GM18951 (cell line): ENCODE data around the gene RAB8A.
"Not testable (repeated sequence)": the region's sequence is repeated elsewhere in the genome, so short reads cannot be mapped to it uniquely, and the experiment has no call there.

Source experiments
- POLR2A ChIP-seq: IDR thresholded peaks from 4 replicates; pipeline ENCODE4 v1.6.1; 2011; ENCODE audit warnings: mild to moderate bottlenecking; ENCODE audit not compliant: insufficient read length, insufficient read depth; ENCODE audit errors: extremely low read depth
- in situ Hi-C: fragments of 300-500 bp; cut with MboI; formaldehyde crosslinking; loops from one replicate; pipeline ENCODE4 v1.12.0; 2022; ENCODE audit warnings: low sequenced_read_pairs, mixed read lengths, inconsistent platforms; ENCODE audit not compliant: unreplicated experiment

The RAB8A gene

DNA sequence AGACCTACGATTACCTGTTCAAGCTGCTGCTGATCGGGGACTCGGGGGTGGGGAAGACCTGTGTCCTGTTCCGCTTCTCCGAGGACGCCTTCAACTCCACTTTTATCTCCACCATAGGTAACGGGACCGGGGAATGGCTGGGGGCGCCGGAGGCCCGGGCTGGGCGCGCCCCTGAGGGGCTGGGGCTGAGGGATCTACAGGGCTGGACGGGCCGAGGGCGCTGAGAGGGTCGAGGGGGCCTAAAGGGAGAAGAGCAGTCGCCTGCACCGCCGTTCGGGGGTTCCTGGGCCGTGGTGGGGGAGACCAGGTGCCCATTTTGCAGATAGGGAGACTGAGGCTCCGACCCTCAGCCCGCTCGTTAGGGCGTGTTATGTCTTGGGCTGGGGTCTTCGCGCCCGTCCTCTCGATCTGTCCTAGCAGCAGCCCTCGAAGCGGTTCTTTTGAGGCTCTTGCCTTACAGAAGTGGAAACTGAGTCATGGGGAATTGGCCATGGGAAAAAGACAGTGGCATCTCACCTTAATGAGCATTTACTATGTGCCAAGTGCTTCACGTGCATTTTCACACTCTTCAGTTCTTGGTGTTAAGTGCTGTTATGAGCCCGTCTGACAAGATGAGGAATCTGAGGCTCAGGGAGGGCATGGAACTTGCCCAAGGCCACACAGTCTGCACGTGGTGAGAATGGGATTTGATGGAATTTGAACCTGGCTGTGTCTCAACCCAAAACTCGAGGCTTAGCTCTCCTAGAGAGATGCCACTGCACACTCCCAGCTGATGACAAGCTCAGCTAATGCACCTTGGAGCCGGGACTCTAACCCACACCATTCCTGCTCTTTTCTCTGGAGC lies 442 bp downstream of the RAB8A start:
- in situ Hi-C loops, result no loop called here

DNA sequence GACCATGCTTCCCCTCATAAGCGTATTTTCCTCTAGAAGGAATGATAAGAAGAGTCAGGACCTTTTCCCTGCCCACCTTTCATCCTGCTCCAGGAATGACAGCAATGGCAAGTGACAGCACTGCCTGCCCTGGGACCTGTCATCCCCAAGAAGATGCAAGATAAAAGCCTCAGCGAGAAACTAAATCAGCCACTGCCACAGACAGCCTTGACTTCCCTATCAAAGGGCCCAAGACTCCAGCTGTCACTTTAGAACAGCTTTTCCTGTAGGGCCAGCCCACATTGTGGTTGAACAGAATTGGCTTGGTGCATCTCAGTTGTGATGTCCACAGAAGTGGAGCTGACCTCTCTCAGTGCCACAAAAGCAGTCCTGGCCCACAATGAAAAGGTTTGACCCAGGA lies 1.1 kb downstream of the RAB8A start:
- in situ Hi-C loops, result no loop called here
- no peak for TF ChIP-seq POLR2A

More for the DNA sequence above, 442 bp downstream of the RAB8A start:
- peak; percentile 73 for TF ChIP-seq POLR2A

GRCh38 chr19:16113727-16114126 lies 2.0 kb downstream of the RAB8A start:
- no peak for TF ChIP-seq POLR2A
- in situ Hi-C loops, result no loop called here

GRCh38 chr19:16115301-16116039 lies 3.8 kb downstream of the RAB8A start:
- in situ Hi-C loops, result no loop called here
- TF ChIP-seq POLR2A, result no peak

- no peak for TF ChIP-seq POLR2A
- in situ Hi-C loops, result no loop called here
These were observed 4.4 kb downstream of the RAB8A start for GRCh38 chr19:16116067-16116466.

GRCh38 chr19:16117594-16118033 lies 5.9 kb downstream of the RAB8A start:
- in situ Hi-C loops, result no loop called here
- TF ChIP-seq POLR2A, result peak; percentile 21

GRCh38 chr19:16118489-16119033 lies 6.9 kb downstream of the RAB8A start:
- in situ Hi-C loops, result no loop called here
- peak; percentile 67 for TF ChIP-seq POLR2A

GRCh38 chr19:16119075-16119857 lies 7.6 kb downstream of the RAB8A start:
- TF ChIP-seq POLR2A, result peak; percentile 1
- in situ Hi-C loops, result not testable (repeated sequence)

- TF ChIP-seq POLR2A, result no peak
- in situ Hi-C loops, result no loop called here
These were observed 9.5 kb downstream of the RAB8A start for GRCh38 chr19:16121141-16121540.

- TF ChIP-seq POLR2A, result no peak
- in situ Hi-C loops, result no loop called here
These were observed 10.3 kb downstream of the RAB8A start for GRCh38 chr19:16121967-16122366.

DNA sequence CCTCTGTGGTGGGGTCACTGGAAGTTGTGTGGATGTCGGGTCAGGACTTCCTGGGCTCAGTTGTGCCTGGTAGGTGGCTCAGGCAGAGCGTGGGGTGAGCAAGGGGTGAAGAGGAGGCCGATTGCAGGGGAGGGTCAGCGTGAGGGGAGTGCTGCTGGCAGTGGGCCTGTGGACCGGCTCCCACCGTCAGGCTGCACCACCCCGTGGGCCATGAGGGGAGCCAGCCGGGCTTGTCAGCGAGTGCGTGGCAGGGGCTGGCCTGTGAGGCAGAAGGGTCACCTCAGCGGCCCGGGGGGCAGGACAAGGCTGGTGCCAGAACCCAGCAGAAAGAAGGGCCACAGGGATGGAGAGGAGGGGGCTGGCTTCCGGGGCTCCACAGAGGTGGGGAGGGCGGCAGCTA lies 13.3 kb downstream of the RAB8A start:
- TF ChIP-seq POLR2A, result no peak
- in situ Hi-C loops, result no loop called here

DNA sequence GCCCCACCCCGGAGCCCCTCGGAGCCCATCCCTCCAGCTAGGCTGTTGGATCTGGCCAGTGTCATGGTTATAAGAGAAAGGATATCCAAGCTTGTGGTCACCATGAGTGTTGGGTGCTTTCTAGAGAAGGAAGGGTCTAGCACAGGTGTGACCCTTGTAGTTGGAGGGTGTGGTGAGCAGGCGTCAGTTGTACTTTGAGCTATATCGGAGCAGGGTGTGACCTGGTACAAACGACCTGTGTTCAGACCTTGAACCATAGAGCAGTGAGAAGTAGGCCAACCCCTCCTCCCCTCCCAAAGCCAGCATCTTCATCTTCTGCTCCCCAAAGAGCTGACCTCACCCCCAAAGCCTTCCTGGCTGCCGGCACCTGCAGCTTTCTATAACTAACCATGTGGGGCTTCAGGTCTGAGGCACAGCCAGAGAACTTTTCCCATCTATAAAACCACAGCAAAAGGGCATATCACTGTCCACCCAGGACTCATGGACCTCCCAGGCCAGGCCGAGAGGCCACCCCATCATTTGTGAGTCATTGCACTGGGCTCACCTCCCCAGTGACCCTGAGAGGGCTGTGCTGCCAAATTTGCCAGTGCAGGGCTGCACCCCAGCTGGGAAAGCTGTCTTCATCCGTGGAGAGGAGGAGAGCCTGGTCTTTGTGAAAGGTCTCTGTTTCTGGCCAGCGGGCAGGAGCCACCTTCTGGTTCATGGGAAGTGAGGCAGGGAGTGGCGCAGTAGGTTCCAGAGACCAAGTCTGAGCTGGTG lies 14.2 kb downstream of the RAB8A start:
- no peak for TF ChIP-seq POLR2A
- in situ Hi-C loops, result no loop called here
